Heart left ventricle (tissue), 16 donors: Measurements from ENCODE around the gene PLD6. TPM values are rescaled to one million over a fixed set of nuclear protein-coding genes. Genes with fewer than 3 reads are reported as not detected.

Experiments
- ATAC-seq, 4 donors: fragments of 200-7000 bp; cut with Tn5 transposase; one replicate each; pipeline ENCODE4 v1.9.1; 2020 to 2022; ENCODE audit warnings: moderate library complexity in 4 of 4, mild to moderate bottlenecking in 3 of 4, moderate number of reproducible peaks in 1 of 4
- DNase-seq, 5 donors: peaks; one replicate each; pipeline ENCODE4 v3.0.0-alpha.2; 2020
- H3K27ac ChIP-seq, 12 donors: fragments of 200-600 bp; sonication (generic) in 4 of 12; one replicate each; pipeline versions ENCODE4 v1.5.0 to v1.8.0; 2016 to 2022; ENCODE audit warnings: mild to moderate bottlenecking in 2 of 12
- H3K27me3 ChIP-seq, 9 donors: fragments of 200-600 bp; sonication (generic) in 2 of 9; one replicate each; pipeline versions ENCODE4 v1.5.1 to v1.8.0; 2016 to 2022; ENCODE audit warnings: mild to moderate bottlenecking in 3 of 9
- H3K36me3 ChIP-seq, 9 donors: fragments of 200-600 bp; sonication (generic) in 2 of 9; one replicate each; pipeline versions ENCODE4 v1.5.0 to v1.8.0; 2018 to 2022; ENCODE audit warnings: mild to moderate bottlenecking in 2 of 9
- H3K4me1 ChIP-seq, 12 donors: fragments of 200-600 bp; sonication (generic) in 4 of 12; one replicate each; pipeline versions ENCODE4 v1.5.0 to v1.8.0; 2016 to 2022; ENCODE audit warnings: mild to moderate bottlenecking in 3 of 12
- H3K4me3 ChIP-seq, 12 donors: fragments of 200-600 bp; sonication (generic) in 4 of 12; one replicate each; pipeline versions ENCODE4 v1.5.0 to v1.8.0; 2017 to 2022; ENCODE audit warnings: mild to moderate bottlenecking in 9 of 12, moderate library complexity in 4 of 12
- H3K9me3 ChIP-seq, 12 donors: fragments of 200-600 bp; sonication (generic) in 4 of 12; one replicate each; pipeline versions ENCODE4 v1.5.0 to v1.8.0; 2016 to 2022; ENCODE audit warnings: mild to moderate bottlenecking in 1 of 12
- POLR2A ChIP-seq, 2 donors: fragments of 450-650 bp; IDR thresholded peaks; one replicate each; pipeline ENCODE4 v1.6.1; 2017; ENCODE audit warnings: antibody characterized with exemption in 2 of 2, mild to moderate bottlenecking in 2 of 2, moderate library complexity in 2 of 2
- WGBS, 4 donors: extraction: QIAGEN DNeasy Blood & Tissue Kit in 2 of 4; methylation state at CpG; one replicate each; pipeline versions ENCODE4 v1.1.5 to v1.1.7; 2013 to 2018; 5-methylcytosine and 5-hydroxymethylcytosine counted together
- intact Hi-C, 10 donors: fragments of 100-400 bp; cut with DNase I; formaldehyde crosslinking; loops; one replicate each; pipeline versions ENCODE4 v1.11.1 to v1.14.2; 2022
- polyA plus RNA-seq, 2 donors: library from polyadenylated mRNA; stranded (reverse); fragments of 200-250 nt; gene quantifications; one replicate each; pipeline ENCODE4 v1.2.3, GENCODE V29; 2013
- total RNA-seq, 9 donors: library from RNA; depleted of rRNA in 2 of 9; stranded (reverse); fragments of >200 nt in 2 of 9; fragmentation: NEBNext Ultra II Directional in 3 of 9; extraction: Animal tissue kit (Norgen Biotek cat#: 25700) in 3 of 9; gene quantifications; one replicate each; pipeline versions ENCODE4 v1.1.0 to v1.2.4, GENCODE V29; 2016 to 2023
- TF ChIP-seq, protein P1 (sequence below), 12 donors: fragments of 200-600 bp; sonication (generic) in 4 of 12; IDR thresholded peaks; one replicate each; pipeline versions ENCODE4 v1.5.0 to v1.8.0; 2018 to 2022; ENCODE audit warnings: antibody characterized with exemption in 12 of 12, mild to moderate bottlenecking in 5 of 12
- donor health status: ischemic (EF 13 %, LVEDD 7.1; RV severe dilation, severe dysfunction).
- donor health status: healthy with polysubstance abuse.
- donor health status: DM: no; HTN: yes; CAD: no.
- donor health status: DM: no; HTN: no; CAD: no.
- donor health status: ischemic (EF 25% LVEDD 6.9; RV normal size, moderate dysfunction).
- donor health status: ischemic (EF 25% LVEDD 5.7; RV mildly dilated, moderate dysfunction).
- donor health status: healthy.
- donor health status: DM: yes; HTN: yes; CAD: no.
- donor health status: ischemic (EF 35%, LVEDD 5.7; RV mildly dilated, moderate dysfunction).
- donor health status: nonischemic (EF 11% LVEDD 7.7; RV severe dilation, severe dysfunction).
- donor health status: DM: yes; HTN: yes; CAD: no.
- donor health status: PGD.
- donor health status: ischemic (EF 29% LVEDD 5.4; RV normal size, mild dysfunction).
- donor health status: nonischemic (EF 23%, LVEDD 6.1; RV moderate dilation, normal function).

Gene PLD6
- total and polyA plus RNA-seq, 11 donors, result 3.8 to 11.8 (median 6.1) TPM

DNA sequence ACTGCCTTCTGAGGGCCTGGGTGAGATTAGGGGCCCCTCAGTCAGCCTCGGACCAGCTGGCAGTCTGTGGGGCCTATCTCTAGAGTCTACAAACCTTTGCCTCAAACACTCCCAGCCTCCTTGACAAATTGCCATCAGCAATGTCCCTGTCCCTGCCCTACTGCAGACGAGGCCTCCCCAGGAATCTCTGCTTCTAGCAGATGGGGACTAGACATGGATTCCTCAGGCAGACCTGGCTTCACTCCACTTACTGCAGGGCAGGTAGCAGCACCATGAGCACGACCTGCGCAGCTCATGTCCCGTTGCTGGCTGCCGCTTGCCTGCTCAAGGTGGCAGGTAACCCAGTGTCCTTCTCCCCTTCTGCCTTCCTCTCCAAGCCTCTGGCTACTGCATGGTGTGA is 49.1 kb downstream of the PLD6 start:
- no peak for DNase-seq
- intact Hi-C loops, result loop anchor here in 1 of 10 donors (5.0 kb wide), 1 partner anchor 45 kb away; no protein-coding TSS in a partner anchor
- H3K27me3 ChIP-seq, result no peaks in the 10 kb centered on the region
- TF ChIP-seq, protein P1, sequence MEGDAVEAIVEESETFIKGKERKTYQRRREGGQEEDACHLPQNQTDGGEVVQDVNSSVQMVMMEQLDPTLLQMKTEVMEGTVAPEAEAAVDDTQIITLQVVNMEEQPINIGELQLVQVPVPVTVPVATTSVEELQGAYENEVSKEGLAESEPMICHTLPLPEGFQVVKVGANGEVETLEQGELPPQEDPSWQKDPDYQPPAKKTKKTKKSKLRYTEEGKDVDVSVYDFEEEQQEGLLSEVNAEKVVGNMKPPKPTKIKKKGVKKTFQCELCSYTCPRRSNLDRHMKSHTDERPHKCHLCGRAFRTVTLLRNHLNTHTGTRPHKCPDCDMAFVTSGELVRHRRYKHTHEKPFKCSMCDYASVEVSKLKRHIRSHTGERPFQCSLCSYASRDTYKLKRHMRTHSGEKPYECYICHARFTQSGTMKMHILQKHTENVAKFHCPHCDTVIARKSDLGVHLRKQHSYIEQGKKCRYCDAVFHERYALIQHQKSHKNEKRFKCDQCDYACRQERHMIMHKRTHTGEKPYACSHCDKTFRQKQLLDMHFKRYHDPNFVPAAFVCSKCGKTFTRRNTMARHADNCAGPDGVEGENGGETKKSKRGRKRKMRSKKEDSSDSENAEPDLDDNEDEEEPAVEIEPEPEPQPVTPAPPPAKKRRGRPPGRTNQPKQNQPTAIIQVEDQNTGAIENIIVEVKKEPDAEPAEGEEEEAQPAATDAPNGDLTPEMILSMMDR (IDR thresholded peaks at IDR 0.05), result no peak
- no peak for TF ChIP-seq POLR2A (IDR thresholded peaks at IDR 0.05)
- WGBS, 4 donors, result 75 to 85% (median 82%) methylated on average over 6 of the region's 6 CpGs
- no peak overlapping the region for H3K4me3 ChIP-seq
- ATAC-seq, result no peak
- no peak overlapping the region for H3K27ac ChIP-seq
- no peaks in the 10 kb centered on the region for H3K9me3 ChIP-seq
- peaks cover 3 to 100% (median 95%) of the 10 kb centered on the region in 9 donors for H3K36me3 ChIP-seq
- H3K4me1 ChIP-seq, result peaks cover 3 to 42% (median 10%) of the 10 kb centered on the region in 12 donors

DNA sequence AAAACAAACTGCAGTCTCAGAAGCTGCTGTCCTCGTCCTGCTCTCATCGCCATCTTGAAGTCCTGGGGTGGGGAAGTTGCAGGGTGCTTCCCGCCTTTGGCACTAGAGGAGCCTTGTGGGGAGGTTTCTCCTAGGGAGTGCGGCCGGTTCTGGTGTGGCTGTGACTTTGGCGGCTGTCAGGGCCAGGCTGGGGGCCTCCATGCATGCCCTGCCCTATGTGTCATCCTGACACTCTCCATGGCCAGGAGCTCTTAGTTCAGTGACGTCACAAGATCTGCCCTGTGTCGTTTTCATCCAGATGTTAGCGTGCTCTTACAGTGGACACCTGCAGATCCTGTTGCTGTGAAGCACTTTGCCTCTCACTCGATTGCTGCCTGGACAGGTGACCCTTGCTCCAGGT is 49.6 kb downstream of the PLD6 start:
- no peak for ATAC-seq
- Histone ChIP-seq H3K4me3 (no peak overlapping the region), H3K4me1 (peaks cover 8 to 42% (median 15%) of the 10 kb centered on the region in 12 donors), H3K36me3 (peaks cover 3 to 99% (median 90%) of the 10 kb centered on the region in 9 donors), H3K27ac (no peak overlapping the region), H3K27me3 (no peaks in the 10 kb centered on the region), H3K9me3 (no peaks in the 10 kb centered on the region)
- intact Hi-C loops, result loop anchor here in 1 of 10 donors (5.0 kb wide), 1 partner anchor 46 kb away; no protein-coding TSS in a partner anchor
- TF ChIP-seq, protein P1 (IDR thresholded peaks at IDR 0.05), result no peak
- no peak for TF ChIP-seq POLR2A (IDR thresholded peaks at IDR 0.05)
- 68 to 85% (median 71%) methylated on average over 9 to 10 of the region's 10 CpGs for WGBS, 4 donors
- DNase-seq, result no peak

DNA sequence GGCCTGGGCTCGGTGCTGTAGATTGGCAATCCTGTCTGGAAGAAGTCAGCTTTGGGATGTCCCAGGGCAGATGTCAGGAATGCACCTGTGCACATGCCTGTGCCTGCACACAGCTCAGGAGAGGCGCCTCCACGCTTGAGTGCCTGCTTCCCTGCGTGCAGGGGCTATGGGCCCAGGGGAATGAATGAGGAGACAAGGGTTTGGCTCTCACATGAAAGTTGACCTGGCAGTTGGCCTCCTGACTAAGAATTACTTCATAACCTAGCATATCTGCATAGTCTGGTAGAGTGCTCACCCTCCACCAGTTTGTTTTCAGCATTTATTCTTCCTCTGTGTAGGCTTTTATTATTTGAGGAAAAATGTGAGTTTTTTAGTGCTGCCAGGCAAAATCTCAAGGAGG is 50.0 kb downstream of the PLD6 start:
- TF ChIP-seq POLR2A (IDR thresholded peaks at IDR 0.05), result no peak
- TF ChIP-seq, protein P1 (IDR thresholded peaks at IDR 0.05), result no peak
- Histone ChIP-seq H3K9me3 (no peaks in the 10 kb centered on the region), H3K4me1 (peaks cover 10 to 42% (median 18%) of the 10 kb centered on the region in 12 donors), H3K27ac (no peak overlapping the region), H3K27me3 (no peaks in the 10 kb centered on the region), H3K36me3 (peaks cover 3 to 99% (median 90%) of the 10 kb centered on the region in 9 donors), H3K4me3 (no peak overlapping the region)
- ATAC-seq (no peak), DNase-seq (no peak)
- 53 to 70% (median 59%) methylated on average over 4 of the region's 4 CpGs for WGBS, 4 donors
- intact Hi-C loops, result loop anchor here in 1 of 10 donors (5.0 kb wide), 1 partner anchor 46 kb away; no protein-coding TSS in a partner anchor

DNA sequence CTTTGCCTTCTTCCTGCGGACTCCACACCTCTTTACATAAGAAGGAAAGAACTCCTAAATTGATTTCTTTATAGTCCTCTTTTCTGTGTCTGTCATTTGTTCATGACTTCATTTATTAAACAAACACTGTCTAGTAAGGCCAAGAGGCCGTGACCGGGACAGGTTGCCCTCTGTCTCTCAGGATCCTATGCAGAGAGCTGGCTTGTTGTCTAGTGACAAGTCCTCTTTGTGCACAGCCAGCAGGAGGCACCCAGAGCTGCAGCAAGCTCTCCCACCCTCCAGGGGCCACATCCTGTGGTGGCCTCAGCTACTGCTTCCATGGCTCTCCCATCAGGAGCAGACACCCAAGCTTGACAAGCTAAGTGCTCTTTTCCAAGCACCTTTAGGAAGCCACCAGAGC is 50.6 kb downstream of the PLD6 start:
- peaks cover under 1 to 99% (median 90%) of the 10 kb centered on the region in 9 donors for H3K36me3 ChIP-seq
- intact Hi-C loops, result loop anchor here in 1 of 10 donors (5.0 kb wide), 1 partner anchor 47 kb away; no protein-coding TSS in a partner anchor
- no peak for DNase-seq
- peaks cover 12 to 45% (median 23%) of the 10 kb centered on the region in 12 donors for H3K4me1 ChIP-seq
- no peak for TF ChIP-seq POLR2A (IDR thresholded peaks at IDR 0.05)
- TF ChIP-seq, protein P1 (IDR thresholded peaks at IDR 0.05), result no peak
- no peaks in the 10 kb centered on the region for H3K27me3 ChIP-seq
- H3K9me3 ChIP-seq, result no peaks in the 10 kb centered on the region
- no peak overlapping the region for H3K27ac ChIP-seq
- ATAC-seq, result no peak
- H3K4me3 ChIP-seq, result no peak overlapping the region
- WGBS, 4 donors, result 94 to 98% (median 96%) methylated on average over 3 of the region's 3 CpGs
